Measurements from ENCODE around the gene CAMTA1. TPM values are rescaled to one million over a fixed set of nuclear protein-coding genes. Genes with fewer than 3 reads are reported as not detected.

Gene CAMTA1
- total RNA-seq, 1 donor from 2014 or later, result 109 TPM

- Mint-ChIP-seq H3K27ac (ENCODE audit: unreplicated experiment) (no peak overlapping the region), H3K36me3 (ENCODE audit: low read depth) (no peaks in the 10 kb centered on the region), H3K4me3 (no peak overlapping the region), H3K4me1 (peaks cover 7% of the 10 kb centered on the region), H3K9me3 (peaks cover 5% of the 10 kb centered on the region), H3K27me3 (ENCODE audit: low read depth) (peaks cover 10% of the 10 kb centered on the region)
- no peak for TF ChIP-seq CTCF (conservative IDR thresholded peaks at IDR 0.05)
- no peak for DNase-seq (ENCODE audit: low read depth, low spot score)
Measured at GRCh38 chr1:7650801-7651200, 865.5 kb downstream of the CAMTA1 start.

- Mint-ChIP-seq H3K4me1 (peaks cover 7% of the 10 kb centered on the region), H3K36me3 (ENCODE audit: low read depth) (no peaks in the 10 kb centered on the region)
- TF ChIP-seq CTCF (conservative IDR thresholded peaks at IDR 0.05), result no peak
Measured at GRCh38 chr1:7651203-7651602, 865.9 kb downstream of the CAMTA1 start.

GRCh38 chr1:7652061-7652460 lies 866.8 kb downstream of the CAMTA1 start:
- H3K36me3 Mint-ChIP-seq (ENCODE audit: low read depth), result no peaks in the 10 kb centered on the region
- H3K4me1 Mint-ChIP-seq, result peaks cover 7% of the 10 kb centered on the region
- peak overlapping the region; percentile 27 for H3K27ac Mint-ChIP-seq (ENCODE audit: unreplicated experiment)
- peaks cover 5% of the 10 kb centered on the region for H3K9me3 Mint-ChIP-seq
- H3K4me3 Mint-ChIP-seq, result no peak overlapping the region
- H3K27me3 Mint-ChIP-seq (ENCODE audit: low read depth), result peaks cover 10% of the 10 kb centered on the region
- TF ChIP-seq CTCF (conservative IDR thresholded peaks at IDR 0.05), result no peak
- DNase-seq (ENCODE audit: low read depth, low spot score), result no peak

More at GRCh38 chr1:7651203-7651602, 865.9 kb downstream of the CAMTA1 start:
- Mint-ChIP-seq H3K27ac (ENCODE audit: unreplicated experiment) (no peak overlapping the region), H3K9me3 (peaks cover 5% of the 10 kb centered on the region), H3K4me3 (no peak overlapping the region), H3K27me3 (ENCODE audit: low read depth) (peaks cover 10% of the 10 kb centered on the region)
- no peak for DNase-seq (ENCODE audit: low read depth, low spot score)

- peaks cover 10% of the 10 kb centered on the region for H3K27me3 Mint-ChIP-seq (ENCODE audit: low read depth)
- no peak overlapping the region for H3K4me3 Mint-ChIP-seq
- no peak for TF ChIP-seq CTCF (conservative IDR thresholded peaks at IDR 0.05)
- no peak for DNase-seq (ENCODE audit: low read depth, low spot score)
- no peak overlapping the region for H3K27ac Mint-ChIP-seq (ENCODE audit: unreplicated experiment)
- peaks cover 7% of the 10 kb centered on the region for H3K4me1 Mint-ChIP-seq
- no peaks in the 10 kb centered on the region for H3K36me3 Mint-ChIP-seq (ENCODE audit: low read depth)
- H3K9me3 Mint-ChIP-seq, result peaks cover 5% of the 10 kb centered on the region
Measured at GRCh38 chr1:7652515-7653098, 867.4 kb downstream of the CAMTA1 start.

- H3K4me3 Mint-ChIP-seq, result no peak overlapping the region
- no peak for TF ChIP-seq CTCF (conservative IDR thresholded peaks at IDR 0.05)
- peaks cover 5% of the 10 kb centered on the region for H3K9me3 Mint-ChIP-seq
- H3K36me3 Mint-ChIP-seq (ENCODE audit: low read depth), result no peaks in the 10 kb centered on the region
- H3K27me3 Mint-ChIP-seq (ENCODE audit: low read depth), result peaks cover 10% of the 10 kb centered on the region
- peaks cover 7% of the 10 kb centered on the region for H3K4me1 Mint-ChIP-seq
- no peak overlapping the region for H3K27ac Mint-ChIP-seq (ENCODE audit: unreplicated experiment)
- DNase-seq (ENCODE audit: low read depth, low spot score), result no peak
Measured at GRCh38 chr1:7654725-7655124, 869.5 kb downstream of the CAMTA1 start.

Data from neural crest cell (in vitro differentiated cells).